Heart left ventricle (tissue), 13 donors: Measurements from ENCODE around the gene PTGIS.

Experiments
- CTCF ChIP-seq, 12 donors: fragments of 200-600 bp; sonication (generic) in 4 of 12; IDR thresholded peaks; one replicate each; pipeline versions ENCODE4 v1.5.0 to v1.8.0; 2018 to 2022; ENCODE audit warnings: antibody characterized with exemption in 12 of 12, mild to moderate bottlenecking in 5 of 12
- POLR2A ChIP-seq, 2 donors: fragments of 450-650 bp; IDR thresholded peaks; one replicate each; pipeline ENCODE4 v1.6.1; 2017; ENCODE audit warnings: antibody characterized with exemption in 2 of 2, mild to moderate bottlenecking in 2 of 2, moderate library complexity in 2 of 2
- donor health status: ischemic (EF 13 %, LVEDD 7.1; RV severe dilation, severe dysfunction).
- donor health status: DM: no; HTN: yes; CAD: no.
- donor health status: DM: no; HTN: no; CAD: no.
- donor health status: ischemic (EF 25% LVEDD 6.9; RV normal size, moderate dysfunction).
- donor health status: ischemic (EF 25% LVEDD 5.7; RV mildly dilated, moderate dysfunction).
- donor health status: ischemic (EF 35%, LVEDD 5.7; RV mildly dilated, moderate dysfunction).
- donor health status: nonischemic (EF 11% LVEDD 7.7; RV severe dilation, severe dysfunction).
- donor health status: DM: yes; HTN: yes; CAD: no.
- donor health status: PGD.
- donor health status: ischemic (EF 29% LVEDD 5.4; RV normal size, mild dysfunction).
- donor health status: nonischemic (EF 23%, LVEDD 6.1; RV moderate dilation, normal function).

- TF ChIP-seq CTCF (IDR thresholded peaks at IDR 0.05) (peak; percentile 70 to 84 (median 78)), POLR2A (IDR thresholded peaks at IDR 0.05) (no peak)
These were observed 26.0 kb downstream of the PTGIS start for GRCh38 chr20:49541733-49542513.
